Pericardium fibroblast (primary cell): Measurements from ENCODE around the gene CHRNA5. TPM values are rescaled to one million over a fixed set of nuclear protein-coding genes. Genes with fewer than 3 reads are reported as not detected.

Experiments used
- total RNA-seq: library from RNA; depleted of rRNA; stranded (reverse); fragments of >200 nt; gene quantifications from 2 replicates; pipeline ENCODE4 v1.2.3, GENCODE V29; 2015

CHRNA5 gene
- 0.26 and 0.35 TPM in 2 replicates for total RNA-seq

GRCh38 chr15:78565097-78565950, at the start of gene CHRNA5:
TSS of gene CHRNA5 (plus strand) at chr15:78565520. CDS start at chr15:78565720, 200 bp downstream.

GRCh38 chr15:78540141-78540870, 25.0 kb upstream of the CHRNA5 start, which contains the start of gene PSMA4:
TSS of gene PSMA4 (plus strand) at chr15:78540444. CDS start at chr15:78541928, 1,484 bp downstream.

GRCh38 chr15:78620527-78621421, 55.5 kb downstream of the CHRNA5 start, which contains the start of gene CHRNA3:
TSS of gene CHRNA3 (minus strand) at chr15:78620996. CDS start at chr15:78620794, 202 bp downstream.

GRCh38 chr15:78641102-78641748, 75.9 kb downstream of the CHRNA5 start, which contains the start of gene CHRNB4:
TSS of gene CHRNB4 (minus strand) at chr15:78641210. CDS start at chr15:78641133, 77 bp downstream.

Other genes starting within 250 kb of the CHRNA5 start
- gene CRABP1, start 225.2 kb upstream of the CHRNA5 start, total RNA-seq, result not detected in 2 replicates
- gene IREB2, start 127.3 kb upstream of the CHRNA5 start, total RNA-seq, result 13.8 and 20.7 TPM in 2 replicates
- 2.0 and 5.3 TPM in 2 replicates for gene HYKK, start 57.9 kb upstream of the CHRNA5 start, total RNA-seq
- 134 and 156 TPM in 2 replicates for gene PSMA4, start 25.1 kb upstream of the CHRNA5 start, total RNA-seq
- gene CHRNA3, start 55.5 kb downstream of the CHRNA5 start, total RNA-seq, result not detected in 2 replicates
- gene CHRNB4, start 75.7 kb downstream of the CHRNA5 start, total RNA-seq, result not detected in 2 replicates
- 28.6 and 30.8 TPM in 2 replicates for gene ADAMTS7, start 245.9 kb downstream of the CHRNA5 start, total RNA-seq